Progenitor cell of endocrine pancreas (in vitro differentiated cells): ENCODE data around the gene FGFRL1. TPM values are rescaled to one million over a fixed set of nuclear protein-coding genes. Genes with fewer than 3 reads are reported as not detected.

Experiments used
- DNase-seq: peaks from one replicate; pipeline ENCODE4 v3.0.0; 2021; ENCODE audit warnings: low spot score; ENCODE audit not compliant: unreplicated experiment
- H3K27ac Mint-ChIP-seq: 2 replicates; pipeline ENCODE4 v1.8.0; 2021; ENCODE audit warnings: mild to moderate bottlenecking, moderate library complexity, mixed read lengths
- H3K27me3 Mint-ChIP-seq: 2 replicates; pipeline ENCODE4 v1.8.0; 2021; ENCODE audit warnings: mixed read lengths
- H3K36me3 Mint-ChIP-seq: 2 replicates; pipeline ENCODE4 v1.8.0; 2022; ENCODE audit warnings: mixed read lengths; ENCODE audit not compliant: insufficient read depth
- H3K4me1 Mint-ChIP-seq: 2 replicates; pipeline ENCODE4 v1.8.0; 2021; ENCODE audit warnings: low read depth, mixed read lengths
- H3K4me3 Mint-ChIP-seq: 2 replicates; pipeline ENCODE4 v1.8.0; 2021; ENCODE audit warnings: low read depth, mild to moderate bottlenecking, moderate library complexity, mixed read lengths
- H3K9me3 Mint-ChIP-seq: 2 replicates; pipeline ENCODE4 v1.8.0; 2021; ENCODE audit warnings: low read depth, mixed read lengths
- CTCF ChIP-seq: fragments of 200-600 bp; sonication (generic); IDR thresholded peaks from one replicate; pipeline ENCODE4 v1.5.0; 2021; ENCODE audit warnings: antibody characterized with exemption, mild to moderate bottlenecking; ENCODE audit not compliant: unreplicated experiment
- total RNA-seq: library from RNA; stranded (reverse); gene quantifications from 2 replicates; pipeline ENCODE4 v1.2.1, GENCODE V29; 2021

The FGFRL1 gene
- total RNA-seq, 1 donor from 2014 or later = 126 TPM

DNA sequence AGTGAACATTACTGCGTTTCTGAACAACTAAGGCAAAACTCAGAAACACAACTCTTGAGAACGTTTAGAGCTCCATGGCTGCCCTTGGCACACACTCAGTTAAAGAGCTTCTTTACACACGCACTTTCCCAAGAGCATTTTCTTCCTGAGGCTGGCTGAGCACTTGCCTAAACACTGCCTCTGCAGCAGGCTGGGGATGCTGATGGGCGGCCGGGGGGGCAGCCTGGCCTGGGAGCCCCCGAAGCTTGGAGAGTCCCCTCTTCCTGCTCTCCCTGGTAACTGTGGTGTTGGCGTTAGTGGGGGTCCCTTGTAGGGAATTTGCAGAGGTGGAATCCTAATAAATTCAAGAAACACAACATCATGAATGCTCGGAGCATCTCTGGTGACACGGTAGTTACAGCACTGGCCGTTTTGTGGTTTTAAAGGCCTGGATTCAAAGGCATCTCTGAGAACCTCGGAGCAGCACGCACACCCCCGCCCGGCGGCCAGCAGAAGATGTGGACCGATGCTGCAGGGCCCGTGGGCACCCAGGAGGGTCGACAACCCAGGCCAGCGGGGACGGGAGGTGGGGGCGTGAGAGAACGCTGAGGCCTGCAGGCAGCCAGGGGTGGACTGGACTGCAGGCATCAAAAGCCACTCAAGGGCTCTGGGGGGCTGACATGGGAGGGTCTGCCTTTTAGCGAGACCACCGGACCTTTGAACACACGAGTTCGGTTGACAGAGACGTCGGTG, 45.4 kb downstream of the FGFRL1 start:
- Mint-ChIP-seq H3K4me1 (peaks cover 7% of the 10 kb centered on the region), H3K36me3 (no peaks in the 10 kb centered on the region), H3K9me3 (no peaks in the 10 kb centered on the region), H3K27ac (no peak overlapping the region), H3K4me3 (no peak overlapping the region), H3K27me3 (peaks cover 52% of the 10 kb centered on the region)
- DNase-seq = no peak
- no peak for TF ChIP-seq CTCF

GRCh38 chr4:1057403-1057745, 45.9 kb downstream of the FGFRL1 start:
- H3K27ac Mint-ChIP-seq = no peak overlapping the region
- no peaks in the 10 kb centered on the region for H3K36me3 Mint-ChIP-seq
- H3K27me3 Mint-ChIP-seq = peaks cover 55% of the 10 kb centered on the region
- DNase-seq = no peak
- no peak overlapping the region for H3K4me3 Mint-ChIP-seq
- peaks cover 7% of the 10 kb centered on the region for H3K4me1 Mint-ChIP-seq
- TF ChIP-seq CTCF = no peak
- H3K9me3 Mint-ChIP-seq = no peaks in the 10 kb centered on the region

DNA sequence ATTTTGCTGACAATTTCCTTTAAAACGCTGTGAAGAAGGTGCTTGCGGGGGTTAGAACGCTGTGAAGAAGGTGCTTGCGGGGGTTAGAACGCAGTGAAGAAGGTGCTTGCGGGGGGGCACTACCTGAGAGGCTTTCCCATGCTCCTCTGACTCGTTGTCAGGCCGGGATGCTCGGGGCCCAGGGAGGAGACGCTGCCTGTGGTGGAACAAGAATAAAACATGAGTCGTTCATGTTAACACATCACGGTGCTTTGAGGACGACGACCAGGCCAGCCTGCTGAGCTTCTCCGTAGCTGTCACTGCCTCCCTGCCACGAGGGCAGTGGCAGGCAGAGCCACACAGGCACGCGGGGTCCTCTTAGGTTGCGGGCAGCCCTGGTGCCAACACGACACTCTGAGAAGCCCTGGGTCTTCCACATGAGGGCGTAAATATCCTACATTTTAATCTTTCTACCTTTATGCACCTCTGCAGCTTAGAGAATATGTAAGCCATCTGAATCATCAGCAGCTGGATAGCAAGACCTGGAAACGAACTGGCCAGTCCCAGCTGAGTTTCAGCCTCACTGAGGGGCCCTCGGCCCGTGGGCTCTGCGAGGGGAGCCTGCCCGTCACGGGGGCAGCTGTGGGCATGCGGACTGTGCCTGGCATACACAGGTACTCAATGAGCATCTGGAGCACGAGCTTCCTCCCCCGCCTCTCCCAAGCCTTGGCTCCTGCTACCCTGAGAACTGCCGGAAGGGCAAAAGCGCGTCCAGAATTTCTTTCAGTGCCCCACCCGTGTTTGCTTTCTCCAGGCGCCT, 47.0 kb downstream of the FGFRL1 start:
- DNase-seq = no peak
- Mint-ChIP-seq H3K4me3 (no peak overlapping the region), H3K9me3 (no peaks in the 10 kb centered on the region), H3K4me1 (peaks cover 7% of the 10 kb centered on the region), H3K36me3 (no peaks in the 10 kb centered on the region), H3K27me3 (peaks cover 53% of the 10 kb centered on the region), H3K27ac (no peak overlapping the region)
- no peak for TF ChIP-seq CTCF

DNA sequence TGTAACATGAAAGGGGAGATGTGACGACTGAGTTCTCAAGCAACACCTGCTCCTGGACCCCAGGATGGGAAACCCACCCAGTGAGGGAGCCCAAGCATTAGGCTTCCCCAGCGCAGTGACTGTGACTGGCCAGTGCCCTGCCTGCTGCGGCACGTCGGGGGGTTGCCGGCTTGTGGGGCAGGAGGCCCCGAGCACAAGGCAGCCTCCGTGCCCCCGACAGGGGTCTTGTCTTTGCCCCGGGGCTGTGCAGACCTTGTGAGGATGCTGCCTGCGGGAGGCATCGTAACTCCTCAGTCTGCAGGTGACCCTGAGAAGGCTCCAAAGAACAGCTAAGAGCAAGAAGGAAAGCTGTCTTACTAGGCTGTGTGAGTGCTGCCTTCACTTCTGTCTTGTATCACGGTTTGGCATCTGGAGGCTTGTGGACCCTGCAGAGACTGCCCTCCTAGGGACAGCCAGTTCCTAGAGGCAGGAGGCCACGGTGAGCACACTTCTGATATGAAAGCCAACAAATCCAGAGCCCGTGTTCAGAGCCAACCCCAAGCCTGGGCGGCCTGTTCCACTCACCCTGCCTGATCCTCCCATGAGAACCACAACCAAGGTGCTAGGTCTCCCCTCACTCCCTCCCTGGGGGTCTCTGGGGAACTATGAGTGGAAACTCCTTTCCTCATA, 47.7 kb downstream of the FGFRL1 start:
- Mint-ChIP-seq H3K27me3 (peaks cover 54% of the 10 kb centered on the region), H3K4me3 (no peak overlapping the region), H3K4me1 (peaks cover 7% of the 10 kb centered on the region), H3K36me3 (no peaks in the 10 kb centered on the region), H3K27ac (no peak overlapping the region), H3K9me3 (no peaks in the 10 kb centered on the region)
- TF ChIP-seq CTCF = no peak
- no peak for DNase-seq

GRCh38 chr4:1060121-1060520, 48.7 kb downstream of the FGFRL1 start:
- Mint-ChIP-seq H3K27me3 (peaks cover 63% of the 10 kb centered on the region), H3K4me3 (no peak overlapping the region), H3K27ac (no peak overlapping the region), H3K4me1 (peaks cover 7% of the 10 kb centered on the region), H3K9me3 (no peaks in the 10 kb centered on the region), H3K36me3 (no peaks in the 10 kb centered on the region)
- TF ChIP-seq CTCF = no peak
- no peak for DNase-seq
